HG02678 (cell line): ENCODE results near the gene ORC6.

Source experiments
- ATAC-seq: cut with Tn5 transposase; IDR thresholded peaks from one replicate; pipeline ENCODE4 v1.9.1; 2021; ENCODE audit warnings: mild to moderate bottlenecking, moderate library complexity; ENCODE audit not compliant: unreplicated experiment

The ORC6 gene

DNA sequence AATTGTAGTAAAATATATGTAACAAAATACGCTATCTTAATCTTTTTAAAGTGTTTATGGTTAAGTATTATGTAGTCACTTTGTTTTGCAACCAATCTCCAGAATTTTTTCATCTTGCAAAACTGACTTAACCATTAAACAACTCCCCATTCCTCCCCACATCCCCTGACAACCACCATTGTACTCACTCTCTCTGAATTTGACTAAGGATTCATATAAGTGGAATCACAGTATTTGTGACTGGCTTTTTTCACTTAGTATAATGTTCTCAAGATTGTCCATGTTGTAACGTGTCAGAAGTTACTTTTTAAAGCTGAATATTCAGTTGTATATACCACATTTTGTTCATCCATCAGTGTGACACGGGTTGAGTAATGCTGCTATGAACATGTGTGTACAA is 10.6 kb downstream of the ORC6 start:
- no peak for ATAC-seq

DNA sequence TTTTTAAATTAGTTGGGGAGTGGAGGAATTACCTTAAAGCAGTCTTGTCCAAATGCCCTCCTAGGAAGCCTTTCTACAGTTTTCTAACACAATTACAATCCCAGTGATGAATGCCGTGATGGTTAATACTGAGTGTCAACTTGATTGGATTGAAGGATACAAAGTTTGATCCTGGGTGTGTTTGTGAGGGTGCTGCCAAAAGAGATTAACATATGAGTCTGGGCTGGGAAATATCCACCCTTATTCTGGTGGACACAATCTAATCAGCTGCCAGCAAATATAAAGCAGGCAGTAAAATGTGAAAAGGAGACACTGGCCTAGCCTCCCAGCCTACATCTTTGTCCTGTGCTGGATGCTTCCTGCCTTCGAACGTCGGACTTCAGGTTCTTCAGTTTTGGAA is 12.2 kb downstream of the ORC6 start:
- no peak for ATAC-seq

DNA sequence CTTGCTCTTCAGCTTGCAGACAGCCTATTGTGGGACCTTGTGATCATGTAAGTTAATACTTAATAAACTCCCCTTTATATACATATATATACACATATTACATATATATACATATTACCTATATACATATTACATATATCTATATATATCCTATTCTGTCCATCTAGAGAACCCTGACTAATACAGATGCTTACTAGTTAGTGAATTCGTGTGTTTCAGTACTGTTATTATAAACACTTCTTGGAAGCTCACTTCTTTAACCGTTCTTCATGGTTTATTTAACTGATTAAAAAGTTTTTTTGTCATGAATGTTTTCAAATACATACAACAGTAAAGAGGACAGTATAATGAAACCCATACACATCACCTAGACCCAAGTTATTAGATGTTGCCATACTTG is 12.6 kb downstream of the ORC6 start:
- ATAC-seq = no peak

DNA sequence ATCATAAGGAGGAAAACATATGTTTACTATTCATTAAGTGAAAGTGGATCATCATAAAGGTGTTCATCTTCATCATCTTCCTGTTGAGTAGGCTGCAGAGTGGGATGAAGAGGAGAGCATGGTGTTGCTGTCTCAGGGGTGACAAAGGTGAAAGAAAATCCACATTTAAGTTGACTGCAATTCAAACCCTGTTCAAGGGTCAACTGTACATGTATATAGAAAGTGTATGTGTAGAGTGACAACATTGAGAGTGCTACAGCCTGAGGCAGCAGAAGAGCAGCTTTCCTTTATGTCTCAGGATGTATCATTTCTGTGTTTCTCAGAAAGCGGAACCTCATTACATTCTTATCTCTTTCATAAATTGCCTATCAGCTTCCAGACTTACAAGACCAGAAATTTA is 17.2 kb downstream of the ORC6 start:
- no peak for ATAC-seq

DNA sequence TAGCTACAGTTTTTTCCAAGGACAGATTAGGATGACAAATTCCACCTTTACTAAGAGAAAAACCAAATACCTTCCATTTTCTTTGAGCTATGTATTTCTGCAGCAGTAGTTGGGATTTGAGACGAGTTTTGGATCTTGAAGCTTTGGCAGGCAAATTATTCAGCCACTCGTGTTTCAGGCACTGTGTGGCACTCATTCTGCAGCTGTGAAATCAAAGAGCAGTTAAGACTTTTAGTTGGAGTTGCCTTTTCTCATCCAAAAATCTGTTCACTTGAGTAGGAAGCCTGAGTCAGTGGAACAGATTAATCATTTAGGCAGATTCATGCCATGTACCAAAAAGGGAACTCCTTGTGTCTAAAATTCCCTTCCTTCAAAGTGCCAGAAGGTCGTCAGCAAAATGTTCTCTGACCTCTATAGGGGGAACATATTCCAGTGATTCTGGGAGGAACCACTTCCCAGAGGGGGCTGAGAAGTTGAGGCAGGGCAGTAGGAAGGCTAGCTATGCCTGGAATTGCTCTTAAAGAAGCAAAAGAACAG is 20.1 kb downstream of the ORC6 start:
- no peak for ATAC-seq

DNA sequence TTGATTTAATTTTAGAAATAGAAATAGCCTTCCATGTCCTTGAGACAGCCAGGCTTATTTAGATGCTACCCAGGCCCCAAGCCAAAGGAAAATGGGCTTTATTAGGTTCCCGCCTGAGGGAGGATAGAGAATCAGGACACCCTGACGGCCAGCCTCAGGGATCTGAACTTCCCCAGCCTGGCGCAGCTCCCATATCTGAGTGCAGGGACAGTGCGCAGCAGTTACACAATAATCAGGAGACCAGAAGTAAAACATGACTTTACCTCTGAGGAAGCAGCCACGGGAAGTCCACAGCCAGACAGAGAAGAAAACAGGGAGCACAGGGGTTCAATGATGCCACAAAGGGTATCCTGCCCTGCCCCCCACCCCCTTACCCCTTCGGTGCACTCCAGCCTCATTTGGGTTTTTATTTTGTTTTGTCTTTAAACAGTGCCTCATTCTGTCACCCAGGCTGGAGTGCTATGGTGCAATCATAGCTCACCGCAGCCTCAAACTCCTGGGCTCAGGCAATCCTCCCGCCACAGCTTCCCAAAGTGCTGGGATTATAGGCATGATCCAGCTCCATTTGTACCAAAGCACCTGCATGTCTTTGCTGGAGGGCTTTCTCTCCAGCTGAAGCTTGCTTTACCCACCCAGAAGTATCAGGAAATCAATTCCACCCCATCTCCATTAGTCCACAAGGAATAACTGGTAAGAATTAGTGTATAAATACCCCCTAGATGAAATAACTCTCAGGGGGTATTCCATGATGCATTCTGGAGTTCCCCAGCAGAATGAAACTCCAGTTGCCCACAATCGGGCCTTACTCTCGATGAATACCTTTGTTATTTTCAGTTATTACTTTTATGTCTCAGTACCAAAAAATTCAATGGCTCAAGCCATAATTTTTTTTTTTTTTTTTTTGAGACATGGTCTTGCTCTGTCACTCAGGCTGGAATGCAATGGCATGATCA is 21.9 kb downstream of the ORC6 start:
- no peak for ATAC-seq

DNA sequence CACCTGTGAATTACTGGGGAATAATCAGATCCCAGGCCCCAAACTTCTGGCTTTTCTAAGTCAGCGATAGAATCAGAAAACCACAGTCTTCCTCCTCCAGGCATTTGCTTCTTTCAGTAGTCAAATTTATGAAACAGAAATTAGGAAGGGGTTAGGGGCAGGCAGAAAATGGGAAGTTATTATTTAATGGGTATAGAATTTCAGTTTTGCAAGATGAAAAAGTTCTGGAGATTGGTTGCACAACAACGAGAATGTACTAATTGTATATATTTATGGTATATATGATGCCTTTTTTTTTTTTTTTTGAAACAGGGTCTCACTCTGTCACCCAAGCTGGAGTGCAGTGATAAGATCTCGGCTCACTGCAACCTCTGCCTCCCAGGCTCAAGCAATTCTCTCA is 23.5 kb downstream of the ORC6 start:
- ATAC-seq = no peak

DNA sequence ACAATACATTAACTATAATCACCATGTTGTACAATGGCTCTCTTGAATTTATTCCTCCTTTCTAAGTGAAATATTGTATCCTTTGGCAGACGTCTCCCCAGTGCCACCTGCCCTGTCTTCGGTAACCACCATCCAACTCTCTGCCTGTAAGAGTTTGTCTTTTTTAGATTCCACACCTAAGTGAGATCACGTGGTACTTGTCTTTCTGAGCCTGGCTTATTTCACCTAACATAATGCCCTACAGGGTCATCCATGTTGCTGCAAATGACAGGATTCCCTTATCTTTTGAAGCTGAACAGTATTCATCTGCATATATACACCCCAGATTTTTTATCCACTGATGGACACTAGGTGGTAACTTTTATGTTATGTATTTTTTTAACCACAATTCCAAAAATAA is 24.2 kb downstream of the ORC6 start:
- no peak for ATAC-seq

DNA sequence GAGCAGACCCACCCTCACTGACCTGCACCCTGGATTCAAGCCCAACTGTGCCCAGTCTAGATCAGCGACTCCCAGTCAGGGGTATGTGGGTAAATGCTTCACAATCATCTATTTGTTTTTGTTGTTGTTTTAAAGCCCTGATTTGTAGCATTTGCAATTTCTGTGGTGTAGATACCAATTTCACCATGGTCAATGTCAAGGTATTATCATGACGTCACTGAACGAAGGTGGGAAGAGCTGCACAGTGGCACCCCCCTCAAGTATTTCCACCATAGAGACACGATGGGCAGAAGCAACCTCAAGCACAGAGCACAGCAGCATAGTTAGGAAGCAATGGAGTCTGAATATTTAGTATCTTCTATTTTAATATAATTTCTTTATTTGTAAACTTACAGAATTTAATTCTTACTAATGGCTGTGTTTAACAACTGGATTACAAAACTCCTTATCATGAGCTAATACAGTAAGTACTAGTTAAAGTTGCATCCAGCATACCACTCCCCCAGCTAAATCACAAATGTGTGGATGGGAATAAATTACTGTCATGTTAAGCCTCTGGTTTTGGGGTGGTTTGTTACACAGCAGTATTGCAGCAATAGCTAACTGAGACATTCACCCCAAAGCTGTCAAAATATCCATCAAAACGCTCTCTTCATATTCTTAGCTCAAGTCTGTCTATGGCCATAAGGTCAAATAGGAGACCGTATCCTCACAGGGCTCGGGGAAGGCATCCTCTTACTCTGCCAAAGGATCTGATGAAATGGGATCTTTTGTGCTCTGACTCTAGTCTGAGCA is 25.5 kb downstream of the ORC6 start:
- no peak for ATAC-seq

DNA sequence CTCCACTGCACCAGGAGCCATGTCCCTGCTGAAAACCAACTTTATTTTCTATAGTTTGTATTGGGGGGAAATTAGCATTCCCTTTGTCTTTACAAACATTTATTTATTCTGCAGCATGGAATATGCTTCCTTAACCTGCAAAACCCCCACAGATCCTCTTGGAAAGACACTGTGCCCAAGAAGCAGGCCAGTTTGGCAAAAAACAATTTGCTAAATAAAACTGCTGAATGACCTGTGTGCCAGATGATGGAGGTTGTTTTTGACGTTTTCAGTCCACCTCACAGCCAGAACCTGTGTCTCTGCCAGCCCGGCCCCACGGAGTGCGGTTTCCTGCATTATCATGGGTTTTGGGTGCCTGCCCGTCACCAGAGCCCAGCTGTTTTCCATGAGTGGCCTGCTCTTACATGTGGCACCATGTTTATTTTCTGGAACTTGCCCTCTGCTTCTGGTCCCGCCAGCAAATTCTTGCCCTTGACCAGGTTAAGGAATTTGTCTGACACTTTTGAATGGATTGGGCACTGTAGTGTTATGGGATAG is 26.4 kb downstream of the ORC6 start:
- no peak for ATAC-seq

DNA sequence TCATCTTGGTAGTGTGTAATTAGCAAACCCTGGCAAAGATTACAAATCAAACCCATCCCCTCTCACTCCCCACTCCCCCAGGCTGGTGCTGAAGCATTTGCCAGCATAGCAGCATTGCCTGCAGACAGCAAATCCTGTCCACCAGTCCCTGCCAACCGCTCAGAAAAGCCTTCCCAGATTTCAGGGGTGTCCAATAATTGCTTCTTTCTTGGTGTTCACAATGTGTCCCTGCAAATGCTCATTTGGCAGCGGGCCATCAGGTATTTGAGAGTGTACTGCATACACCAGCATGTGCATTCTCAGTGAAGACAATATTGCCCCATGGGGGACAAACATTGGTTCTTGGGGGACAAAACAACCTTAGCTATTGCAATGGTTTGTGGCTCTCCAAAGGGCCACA is 28.2 kb downstream of the ORC6 start:
- no peak for ATAC-seq

DNA sequence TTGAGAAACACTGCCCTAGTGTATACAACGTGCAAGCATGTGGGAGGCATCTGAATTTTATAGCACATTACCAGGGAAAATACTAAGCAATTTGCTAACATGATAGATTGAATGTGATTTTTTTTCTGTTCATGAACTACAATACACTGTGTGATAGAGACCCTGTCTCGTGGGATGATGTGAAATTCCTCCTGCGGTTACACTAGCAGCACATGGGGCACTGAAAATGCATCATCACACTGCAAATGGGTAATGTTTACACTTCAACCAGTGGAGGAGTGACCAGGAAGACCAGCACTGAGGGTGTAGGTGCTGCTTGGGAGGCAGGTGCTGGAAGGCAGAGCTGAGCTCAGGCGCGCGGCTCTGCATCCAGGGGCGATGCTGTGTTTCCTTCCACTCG is 28.8 kb downstream of the ORC6 start:
- ATAC-seq = no peak

DNA sequence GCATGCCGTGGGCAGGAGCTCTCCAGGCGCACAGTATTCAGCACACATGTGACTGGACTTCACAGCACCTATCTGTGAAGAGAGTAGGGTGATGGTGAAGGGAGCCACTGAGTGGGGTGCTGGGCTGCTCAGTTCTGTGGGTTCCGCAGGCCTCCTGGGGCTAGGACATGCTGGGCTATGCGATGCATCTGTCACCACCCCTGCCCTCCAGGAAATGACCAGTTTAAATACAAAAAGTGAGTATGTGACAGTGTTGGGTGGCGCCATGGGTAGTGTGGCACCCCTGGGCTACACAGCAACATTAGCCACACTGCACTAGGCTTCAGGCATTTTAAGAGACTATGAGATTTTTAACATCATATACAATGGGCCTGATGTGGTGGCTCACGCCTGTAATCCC is 30.1 kb downstream of the ORC6 start:
- no peak for ATAC-seq

DNA sequence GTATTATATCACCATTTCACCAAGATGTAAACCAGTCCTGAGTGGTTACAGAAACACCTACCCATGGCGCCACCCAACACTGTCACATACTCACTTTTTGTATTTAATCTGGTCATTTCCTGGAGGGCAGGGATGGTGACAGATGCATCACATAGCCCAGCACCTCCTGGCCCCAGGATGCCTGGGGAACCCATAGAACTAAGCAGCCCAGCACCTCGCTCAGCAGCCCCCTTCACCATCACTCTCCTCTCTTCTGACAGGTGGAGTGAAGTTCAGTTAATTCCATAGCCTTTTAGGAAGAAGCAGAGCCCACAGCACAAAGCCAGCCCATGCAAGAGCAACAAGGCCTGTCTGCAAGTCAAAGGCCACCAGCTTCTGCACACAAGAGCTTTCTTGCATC is 31.2 kb downstream of the ORC6 start:
- no peak for ATAC-seq

DNA sequence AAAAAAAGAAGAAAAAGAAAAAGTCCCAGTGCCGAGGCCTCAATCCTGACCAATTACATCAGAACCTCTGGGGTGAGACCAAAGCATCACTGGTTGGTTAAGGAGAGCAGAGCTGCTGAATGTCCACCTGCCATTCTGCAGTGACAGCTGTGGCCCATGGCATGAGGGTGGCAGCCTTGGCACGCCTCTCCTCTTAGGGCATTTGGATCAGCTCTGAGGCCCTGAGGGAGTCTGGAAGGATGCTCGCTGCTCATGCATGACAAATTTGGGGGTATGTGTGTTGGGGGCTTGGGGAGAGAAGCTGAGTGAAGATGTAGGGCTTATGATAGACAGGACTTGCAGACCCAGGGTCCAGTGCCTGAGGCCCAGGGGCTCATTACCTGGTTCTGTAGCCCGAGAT is 32.4 kb downstream of the ORC6 start:
- ATAC-seq = no peak

DNA sequence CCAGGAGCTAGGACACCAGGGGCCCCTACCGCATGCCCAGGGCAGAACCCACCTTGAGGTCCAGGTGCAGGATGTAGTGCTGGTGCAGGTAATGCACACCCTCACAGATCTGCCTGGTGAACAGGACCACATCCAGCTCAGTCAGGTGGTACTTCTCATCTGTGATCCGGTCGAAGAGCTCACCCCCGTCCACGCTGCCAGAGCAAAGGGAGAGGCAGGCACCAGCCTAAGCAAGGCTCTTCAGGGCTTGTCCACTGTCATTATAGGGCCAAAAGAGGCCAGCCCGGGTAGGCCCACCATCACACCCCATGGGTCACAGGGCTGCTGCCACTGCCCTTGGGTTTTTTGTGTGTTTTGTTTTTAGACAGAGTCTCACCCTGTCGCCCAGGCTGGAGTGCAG is 37.7 kb downstream of the ORC6 start:
- no peak for ATAC-seq

DNA sequence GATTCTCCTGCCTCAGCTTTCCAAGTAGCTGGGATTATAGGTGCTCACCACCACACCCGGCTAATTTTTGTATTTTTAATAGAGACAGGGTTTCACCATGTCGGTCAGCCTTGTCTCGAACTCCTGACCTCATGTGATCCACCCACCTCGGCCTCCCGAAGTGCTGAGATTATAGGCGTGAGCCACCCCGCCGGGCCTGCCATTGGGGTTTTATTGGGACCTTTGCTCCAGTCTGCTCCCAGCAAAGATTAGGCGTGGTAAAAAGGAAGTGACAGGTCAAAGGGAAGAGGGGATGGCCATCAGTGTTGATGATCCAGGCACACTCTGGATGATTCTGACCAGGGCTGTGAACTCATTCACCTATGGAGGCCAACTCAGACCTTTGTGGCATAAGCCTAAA is 38.2 kb downstream of the ORC6 start:
- no peak for ATAC-seq

DNA sequence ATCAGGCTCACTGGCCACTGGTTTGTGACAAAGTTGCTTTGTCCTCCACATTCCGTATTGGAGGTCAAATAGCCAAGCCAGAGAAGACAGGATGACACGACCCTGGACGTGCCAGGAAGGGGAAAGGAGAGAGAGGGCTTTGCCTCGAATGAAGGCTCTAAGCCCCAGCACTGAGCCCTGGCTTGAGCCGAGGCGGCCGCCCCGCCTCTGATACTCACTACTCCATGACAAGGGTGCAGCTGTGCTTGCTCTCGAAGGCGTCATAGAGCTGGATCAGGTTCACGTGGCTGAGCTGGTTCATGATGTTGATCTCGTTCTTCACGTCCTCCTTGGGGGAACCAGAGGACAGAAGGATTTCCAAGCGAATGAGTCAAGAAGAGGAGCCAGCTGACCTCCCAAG is 39.3 kb downstream of the ORC6 start:
- ATAC-seq = no peak

DNA sequence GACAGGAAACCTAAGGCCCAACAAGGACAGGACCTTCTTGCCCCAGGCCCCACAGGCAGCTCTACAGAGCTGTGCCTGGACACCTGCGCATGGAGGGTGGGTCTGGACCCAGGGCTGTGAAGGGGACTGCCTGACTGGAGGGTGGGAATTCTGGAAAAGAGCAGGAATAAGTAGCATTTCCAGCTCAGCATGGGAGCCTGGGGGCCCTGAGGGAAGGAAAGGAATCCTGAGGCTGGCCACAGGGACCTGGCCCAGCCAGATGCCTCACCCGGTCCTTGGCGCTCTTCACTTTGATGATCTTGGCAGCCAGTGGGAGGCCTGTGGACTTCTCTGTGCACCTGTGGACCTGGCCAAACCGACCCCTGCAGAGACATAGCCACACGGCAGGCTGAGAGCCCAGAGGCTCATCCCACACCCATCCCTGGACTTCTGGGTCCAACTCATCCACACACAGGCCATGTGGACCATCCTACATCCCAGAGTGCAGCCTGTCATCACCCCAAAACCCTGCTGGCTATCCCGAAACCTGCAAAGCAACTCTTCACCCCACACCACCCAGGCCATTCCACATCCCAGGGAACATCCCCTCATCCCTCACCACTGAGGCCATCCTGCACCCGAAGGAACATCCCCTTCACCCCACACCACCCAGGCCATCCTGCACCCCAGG is 40.0 kb downstream of the ORC6 start:
- no peak for ATAC-seq

DNA sequence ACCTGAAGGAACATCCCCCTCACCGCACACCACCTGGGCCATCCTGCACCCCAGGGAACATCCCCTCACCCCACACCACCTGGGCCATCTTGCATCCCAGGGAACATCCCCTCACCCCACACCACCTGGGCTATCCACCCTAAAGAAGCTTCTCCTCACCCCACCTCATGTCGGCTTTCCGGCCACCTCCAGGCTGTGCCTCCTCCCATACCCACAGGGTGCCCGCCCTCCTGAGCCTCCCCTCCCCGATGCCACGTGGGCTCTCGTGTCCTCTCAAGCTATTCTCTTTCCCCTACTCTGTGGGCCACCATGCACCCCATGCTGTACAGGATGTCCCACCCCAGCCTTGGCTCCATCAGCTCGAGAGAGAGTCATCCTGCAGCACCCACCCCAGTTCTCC is 40.7 kb downstream of the ORC6 start:
- no peak for ATAC-seq
